ENCODE results near the gene GPN2. TPM values are rescaled to one million over a fixed set of nuclear protein-coding genes. Genes with fewer than 3 reads are reported as not detected.

GPN2 gene
- total RNA-seq, 1 experiment from 2014 or later: 41.9 TPM

GRCh38 chr1:26833432-26834405, 56.4 kb downstream of the GPN2 start:
- ATAC-seq (peak; percentile 37; the same call in 1 of the 2 replicates), DNase-seq (ENCODE audit: low read depth, low spot score) (no peak)
- CTCF ChIA-PET: interaction anchor here (0.6 kb wide), 1 partner anchor 723 kb away, joined by 5 read pairs; no protein-coding TSS in a partner anchor
- no peak overlapping the region for H3K27ac ChIP-seq (ENCODE audit: low read length)
- no TSS peak for BruUV-seq (replicated peaks)
- H3K9me3 ChIP-seq (ENCODE audit: control insufficient read depth, insufficient read depth, low read depth, low read length): no peaks in the 10 kb centered on the region
- intact Hi-C loops (cut with micrococcal nuclease; ENCODE audit: unreplicated experiment): no loop called here
- POLR2A ChIA-PET: interaction anchor here (0.6 kb wide), 1 partner anchor 91 kb away, joined by 3 read pairs; no protein-coding TSS in a partner anchor
- H3K27me3 ChIP-seq (ENCODE audit: control insufficient read depth, insufficient read depth, low read length): no peaks in the 10 kb centered on the region
- H3K36me3 ChIP-seq (ENCODE audit: control insufficient read depth, insufficient read depth, low read length): no peaks in the 10 kb centered on the region
- in situ Hi-C loops (cut with HindIII; ENCODE audit: low pct_unique_long_range_greater_than_20kb, low sequenced_read_pairs): no loop called here
- no peak overlapping the region for H3K4me3 ChIP-seq (ENCODE audit: low read depth in 2 of 2, low read length in 2 of 2)
- no peak for TF ChIP-seq TCF7L2 (IDR thresholded peaks at IDR 0.05; ENCODE audit: low read depth, low read length)
- no peak for TF ChIP-seq SIN3A (IDR thresholded peaks at IDR 0.05; ENCODE audit: borderline replicate concordance, insufficient read depth, low read depth, low read length)
- TF ChIP-seq REST (IDR thresholded peaks at IDR 0.05; ENCODE audit: insufficient read depth in 1 of 2, low read depth in 2 of 2, low read length in 1 of 2): no peak
- no peak for TF ChIP-seq POLR2AphosphoS5 (IDR thresholded peaks at IDR 0.05; ENCODE audit: low read depth, low read length)
- TF ChIP-seq CTCF (IDR thresholded peaks at IDR 0.05): no peak
- H3K4me1 ChIP-seq (ENCODE audit: control insufficient read depth, insufficient read depth, low read length): 0 out of 2 replicates have a peak, but pooled peaks cover under 1% of the 10 kb centered on the region

- no TSS peak for BruUV-seq (replicated peaks)
- POLR2A ChIA-PET: interaction anchor here (0.7 kb wide), 1 partner anchor 181 kb away, joined by 4 read pairs; no protein-coding TSS in a partner anchor
- no peak for DNase-seq (ENCODE audit: low read depth, low spot score)
- no peaks in the 10 kb centered on the region for H3K27me3 ChIP-seq (ENCODE audit: control insufficient read depth, insufficient read depth, low read length)
- peaks cover 11% of the 10 kb centered on the region for H3K4me1 ChIP-seq (ENCODE audit: control insufficient read depth, insufficient read depth, low read length)
- no peak overlapping the region for H3K27ac ChIP-seq (ENCODE audit: low read length)
- H3K9me3 ChIP-seq (ENCODE audit: control insufficient read depth, insufficient read depth, low read depth, low read length): no peaks in the 10 kb centered on the region
- intact Hi-C loops (cut with micrococcal nuclease; ENCODE audit: unreplicated experiment) (no loop called here), in situ Hi-C loops (cut with HindIII; ENCODE audit: low pct_unique_long_range_greater_than_20kb, low sequenced_read_pairs) (no loop called here)
- CTCF ChIA-PET: no interaction called here
- H3K4me3 ChIP-seq (ENCODE audit: low read depth in 2 of 2, low read length in 2 of 2): no peak overlapping the region
- no peak for TF ChIP-seq POLR2AphosphoS5 (IDR thresholded peaks at IDR 0.05; ENCODE audit: low read depth, low read length)
- no peak for TF ChIP-seq TCF7L2 (IDR thresholded peaks at IDR 0.05; ENCODE audit: low read depth, low read length)
- no peak for TF ChIP-seq CTCF (IDR thresholded peaks at IDR 0.05)
- no peak for TF ChIP-seq SIN3A (IDR thresholded peaks at IDR 0.05; ENCODE audit: borderline replicate concordance, insufficient read depth, low read depth, low read length)
- TF ChIP-seq REST (IDR thresholded peaks at IDR 0.05; ENCODE audit: insufficient read depth in 1 of 2, low read depth in 2 of 2, low read length in 1 of 2): no peak
- no peaks in the 10 kb centered on the region for H3K36me3 ChIP-seq (ENCODE audit: control insufficient read depth, insufficient read depth, low read length)
- no peak for ATAC-seq
Observed at GRCh38 chr1:26832249-26832960, 57.7 kb downstream of the GPN2 start.
